ENCODE results near the gene TRIO. TPM values are rescaled to one million over a fixed set of nuclear protein-coding genes. Genes with fewer than 3 reads are reported as not detected.

Gene TRIO
- polyA plus RNA-seq, 1 donor (not counting 4 experiments of a cell fraction or from before 2014, with no cell fraction given), result 57.2 TPM

GRCh38 chr5:14528926-14529325 lies 385.8 kb downstream of the TRIO start:
- no peaks in the 10 kb centered on the region for H4K20me1 ChIP-seq (ENCODE audit: control insufficient read depth, extremely low read depth, insufficient read depth, low read length)

GRCh38 chr5:14531668-14532067 lies 388.5 kb downstream of the TRIO start:
- Histone ChIP-seq H3K9me3 (ENCODE audit: control insufficient read depth, low read depth, low read length) (no peaks in the 10 kb centered on the region), H3K9me1 (ENCODE audit: control insufficient read depth, extremely low read depth, insufficient read depth, low read length) (no peaks in the 10 kb centered on the region), H4K20me1 (ENCODE audit: control insufficient read depth, extremely low read depth, insufficient read depth, low read length) (no peaks in the 10 kb centered on the region), H2AFZ (ENCODE audit: control insufficient read depth, low read length) (no peak overlapping the region), H3K4me1 (ENCODE audit: control insufficient read depth, extremely low read depth, insufficient read depth, low read length) (no peaks in the 10 kb centered on the region), H3K4me3 (ENCODE audit: control insufficient read depth in 2 of 3, extremely low read depth in 1 of 3, insufficient read depth in 2 of 3, low read depth in 1 of 3, low read length in 3 of 3) (no peak overlapping the region), H3K36me3 (ENCODE audit: control insufficient read depth in 2 of 2, extremely low read depth in 1 of 2, insufficient read depth in 2 of 2, low read length in 2 of 2) (no peaks in the 10 kb centered on the region), H3K27ac (ENCODE audit: control insufficient read depth, insufficient read depth, low read length) (no peak overlapping the region), H3K9ac (ENCODE audit: control insufficient read depth, extremely low read depth, insufficient read depth, low read length) (no peak overlapping the region), H3K4me2 (ENCODE audit: control insufficient read depth, extremely low read depth, insufficient read depth, low read depth, low read length) (no peak overlapping the region), H3K27me3 (ENCODE audit: control insufficient read depth, extremely low read depth, insufficient read depth, low read length) (no peaks in the 10 kb centered on the region), H3K79me2 (ENCODE audit: control insufficient read depth, insufficient read depth, low read length) (no peaks in the 10 kb centered on the region)
- no peak for DNase-seq (ENCODE audit: low read depth, low spot score)
- TF ChIP-seq EZH2 (IDR thresholded peaks at IDR 0.05; ENCODE audit: low read length), result no peak
- TF ChIP-seq CTCF (optimal IDR thresholded peaks at IDR 0.05 in 1 of 3, IDR thresholded peaks at IDR 0.05 in 1 of 3, conservative IDR thresholded peaks at IDR 0.05 in 1 of 3; ENCODE audit: extremely low read depth in 1 of 3, insufficient read depth in 2 of 3, low read length in 3 of 3), result no peak
- no peak for FAIRE-seq
- dilution Hi-C loops (cut with MboI; ENCODE audit: extremely low pct_ligation_motif_present, low sequenced_read_pairs), result no loop called here

More at GRCh38 chr5:14528926-14529325, 385.8 kb downstream of the TRIO start:
- H3K9ac ChIP-seq (ENCODE audit: control insufficient read depth, extremely low read depth, insufficient read depth, low read length), result no peak overlapping the region
- no peak for FAIRE-seq
- DNase-seq (ENCODE audit: low read depth, low spot score), result no peak
- no peaks in the 10 kb centered on the region for H3K4me1 ChIP-seq (ENCODE audit: control insufficient read depth, extremely low read depth, insufficient read depth, low read length)
- H3K27ac ChIP-seq (ENCODE audit: control insufficient read depth, insufficient read depth, low read length), result no peak overlapping the region
- H3K4me3 ChIP-seq (ENCODE audit: control insufficient read depth in 2 of 3, extremely low read depth in 1 of 3, insufficient read depth in 2 of 3, low read depth in 1 of 3, low read length in 3 of 3), result no peak overlapping the region
- TF ChIP-seq CTCF (optimal IDR thresholded peaks at IDR 0.05 in 1 of 3, IDR thresholded peaks at IDR 0.05 in 1 of 3, conservative IDR thresholded peaks at IDR 0.05 in 1 of 3; ENCODE audit: extremely low read depth in 1 of 3, insufficient read depth in 2 of 3, low read length in 3 of 3), result no peak
- TF ChIP-seq EZH2 (IDR thresholded peaks at IDR 0.05; ENCODE audit: low read length), result no peak
- no peaks in the 10 kb centered on the region for H3K9me1 ChIP-seq (ENCODE audit: control insufficient read depth, extremely low read depth, insufficient read depth, low read length)
- no peak overlapping the region for H2AFZ ChIP-seq (ENCODE audit: control insufficient read depth, low read length)
- no peaks in the 10 kb centered on the region for H3K79me2 ChIP-seq (ENCODE audit: control insufficient read depth, insufficient read depth, low read length)
- no peaks in the 10 kb centered on the region for H3K36me3 ChIP-seq (ENCODE audit: control insufficient read depth in 2 of 2, extremely low read depth in 1 of 2, insufficient read depth in 2 of 2, low read length in 2 of 2)
- no peaks in the 10 kb centered on the region for H3K27me3 ChIP-seq (ENCODE audit: control insufficient read depth, extremely low read depth, insufficient read depth, low read length)
- dilution Hi-C loops (cut with MboI; ENCODE audit: extremely low pct_ligation_motif_present, low sequenced_read_pairs), result no loop called here
- no peak overlapping the region for H3K4me2 ChIP-seq (ENCODE audit: control insufficient read depth, extremely low read depth, insufficient read depth, low read depth, low read length)
- H3K9me3 ChIP-seq (ENCODE audit: control insufficient read depth, low read depth, low read length), result no peaks in the 10 kb centered on the region

Measured in keratinocyte (primary cell).